GM12873 (cell line): Measurements from ENCODE around the gene EMX1.

ENCODE experiments used
- CTCF ChIP-seq: IDR thresholded peaks from 2 replicates; pipeline ENCODE4 v1.5.1; 2012; ENCODE audit warnings: low read depth, mild to moderate bottlenecking, moderate library complexity, low read length, control low read depth; ENCODE audit not compliant: insufficient read depth; ENCODE audit errors: missing control alignments

Gene EMX1

DNA sequence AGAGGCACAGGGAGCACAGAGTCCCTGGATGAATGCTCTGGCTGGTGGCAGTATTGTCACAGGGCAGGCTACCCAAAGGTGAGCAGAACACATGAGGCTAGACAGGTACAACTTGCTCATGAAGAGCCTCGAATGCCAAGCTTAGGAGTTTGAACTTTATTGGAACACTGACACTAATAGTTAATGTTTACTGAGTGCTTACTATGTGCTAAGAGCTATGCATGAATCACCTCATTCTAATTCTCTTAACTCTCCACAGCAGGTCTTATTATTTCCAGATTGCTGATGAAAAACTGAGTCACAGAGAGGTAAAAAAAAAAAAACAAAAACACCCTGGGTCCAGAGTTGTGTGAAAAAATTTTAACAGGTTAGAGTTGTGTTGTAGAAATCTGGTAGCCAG, 6.1 kb upstream of the EMX1 start:
- no peak for TF ChIP-seq CTCF

- TF ChIP-seq CTCF = no peak
These were observed 3.7 kb upstream of the EMX1 start for GRCh38 chr2:72913486-72914205.

- TF ChIP-seq CTCF = no peak
These were observed 3.1 kb upstream of the EMX1 start for GRCh38 chr2:72914206-72914559.

GRCh38 chr2:72914589-72915319, 2.6 kb upstream of the EMX1 start:
- no peak for TF ChIP-seq CTCF

GRCh38 chr2:72915320-72915906, 1.9 kb upstream of the EMX1 start:
- no peak for TF ChIP-seq CTCF

- TF ChIP-seq CTCF = no peak
These were observed 1.2 kb upstream of the EMX1 start for GRCh38 chr2:72915907-72916742.

DNA sequence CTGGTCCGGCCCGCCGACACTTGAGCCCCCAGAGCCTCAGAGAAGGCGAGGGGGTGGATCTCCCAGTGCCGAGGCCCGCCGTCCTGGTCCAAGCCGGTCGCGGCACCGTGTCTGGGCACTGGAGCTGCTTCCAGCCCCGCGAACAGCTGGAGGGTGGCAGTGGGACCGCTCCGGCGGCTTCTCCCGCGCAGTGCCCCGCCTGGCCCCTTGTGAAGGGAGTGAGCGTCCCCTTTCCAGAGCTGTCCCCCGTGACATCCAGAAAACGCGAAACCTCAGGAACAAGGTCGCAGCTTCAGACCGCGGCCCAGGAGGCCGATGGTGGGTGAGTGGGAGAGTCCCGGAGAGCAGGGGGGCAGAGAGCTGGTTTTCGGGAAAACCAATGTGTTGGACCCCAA, 579 bp upstream of the EMX1 start:
- no peak for TF ChIP-seq CTCF
